ENCODE measurements around the gene PCDHGC5. TPM values are rescaled to one million over a fixed set of nuclear protein-coding genes. Genes with fewer than 3 reads are reported as not detected.

The PCDHGC5 gene
- total RNA-seq, 2 donors from 2014 or later = 0.17 TPM; not detected in 1

DNA sequence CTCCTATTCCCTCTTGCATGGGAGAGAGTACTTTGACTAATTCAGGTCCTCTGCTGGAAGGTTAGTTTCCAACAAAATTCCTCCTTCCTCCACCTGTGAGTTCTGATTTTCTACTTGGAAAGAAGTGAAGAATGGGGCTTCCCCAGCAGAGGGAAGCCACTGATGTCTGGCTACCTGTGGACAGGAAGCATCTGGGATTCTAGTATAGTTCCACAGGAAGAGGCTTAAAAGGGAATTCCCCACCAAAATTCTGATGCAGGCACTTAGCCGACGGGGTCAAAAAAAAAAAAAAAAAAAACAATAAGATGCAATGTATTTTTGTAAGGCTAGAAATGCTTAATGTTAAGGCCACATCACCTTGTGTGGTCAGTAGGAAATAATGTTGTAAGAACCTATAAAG is 33.4 kb downstream of the PCDHGC5 start:
- peak overlapping the region; percentile 53 to 62 for H3K27ac Mint-ChIP-seq
- H3K4me1 Mint-ChIP-seq (ENCODE audit: low read depth in 2 of 2) = peaks cover 31 to 32% of the 10 kb centered on the region in 2 donors
- no peaks in the 10 kb centered on the region for H3K27me3 Mint-ChIP-seq
- peaks cover 47% of the 10 kb centered on the region for H3K36me3 Mint-ChIP-seq
- no peaks in the 10 kb centered on the region for H3K9me3 Mint-ChIP-seq
- ATAC-seq (no peak), DNase-seq (ENCODE audit: low spot score) (no peak)
- H3K4me3 Mint-ChIP-seq = no peak overlapping the region

DNA sequence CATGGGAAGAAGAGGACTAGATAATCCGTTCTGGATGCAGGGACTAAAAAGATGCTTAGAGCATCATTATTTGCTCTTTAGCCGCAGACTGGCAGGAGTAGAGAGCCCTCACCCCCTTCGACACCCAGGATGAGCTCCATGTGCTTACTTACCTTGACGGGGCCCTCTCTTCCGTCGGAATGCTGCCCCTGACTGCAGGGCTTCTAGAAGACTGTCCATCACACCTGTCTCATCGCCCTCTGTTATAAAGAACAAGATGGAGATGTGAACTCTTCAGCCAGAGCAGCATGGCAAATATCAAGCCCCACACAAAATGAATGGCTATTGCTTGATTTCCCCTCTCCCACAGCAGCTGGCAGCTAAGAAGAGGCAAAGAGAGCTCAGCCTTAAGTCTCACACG is 35.1 kb downstream of the PCDHGC5 start:
- Mint-ChIP-seq H3K9me3 (no peaks in the 10 kb centered on the region), H3K27ac (peak overlapping the region in 1 of 2 donors; percentile 72), H3K36me3 (peaks cover 52% of the 10 kb centered on the region), H3K27me3 (no peaks in the 10 kb centered on the region), H3K4me3 (no peak overlapping the region), H3K4me1 (ENCODE audit: low read depth in 2 of 2) (peaks cover 33 to 38% of the 10 kb centered on the region in 2 donors)
- ATAC-seq = no peak
- DNase-seq (ENCODE audit: low spot score) = no peak

DNA sequence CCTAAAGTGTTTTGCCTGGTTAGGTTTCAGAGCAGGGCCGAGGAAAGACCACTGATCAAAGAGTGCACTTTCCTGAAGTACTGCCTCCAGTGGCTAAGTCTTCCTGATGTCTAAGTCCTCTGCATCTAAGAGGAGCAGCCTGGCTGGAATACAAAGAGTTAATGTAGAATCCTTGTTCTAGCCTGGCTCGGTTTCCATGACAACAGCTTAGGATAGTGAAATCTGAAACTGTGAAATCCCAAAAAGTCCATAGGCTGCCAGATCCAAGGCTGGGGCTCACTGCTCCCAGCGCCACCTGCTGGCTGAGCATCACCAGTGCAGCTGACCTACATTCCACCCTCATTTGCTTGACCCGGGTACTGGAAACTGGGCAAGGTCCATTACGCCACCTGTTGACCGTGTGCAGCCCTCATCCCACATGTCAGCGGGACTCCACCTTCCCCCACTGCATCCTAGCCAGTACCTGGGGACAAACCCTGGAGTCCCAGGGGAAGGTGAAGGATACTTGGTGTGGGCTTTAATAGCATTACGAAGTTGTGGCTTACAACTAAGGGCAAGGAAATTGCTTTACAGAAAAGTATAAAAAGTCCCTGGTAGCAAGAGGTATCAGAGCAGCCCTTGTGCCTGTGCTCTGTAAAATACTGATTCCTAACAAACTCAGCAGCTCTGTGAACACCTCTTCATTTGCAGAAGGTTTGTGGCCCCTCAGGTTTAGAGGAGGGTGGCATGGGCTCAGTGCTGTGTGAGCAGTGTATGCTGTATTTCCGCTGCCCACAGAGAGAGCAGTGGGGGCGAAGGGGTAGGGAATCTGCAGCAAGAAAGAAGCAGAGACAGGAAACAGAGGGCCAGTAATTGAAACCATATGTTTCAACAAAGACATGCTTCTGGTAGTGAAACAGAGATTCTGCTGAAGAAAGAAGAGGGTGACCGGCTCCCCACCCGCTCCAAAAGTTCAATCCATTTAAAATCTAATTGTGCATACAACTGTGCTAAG is 36.0 kb downstream of the PCDHGC5 start:
- Mint-ChIP-seq H3K4me3 (no peak overlapping the region), H3K9me3 (no peaks in the 10 kb centered on the region), H3K27ac (peak overlapping the region in 1 of 2 donors; percentile 72), H3K27me3 (no peaks in the 10 kb centered on the region), H3K36me3 (peaks cover 46% of the 10 kb centered on the region), H3K4me1 (ENCODE audit: low read depth in 2 of 2) (peaks cover 30 to 38% of the 10 kb centered on the region in 2 donors)
- ATAC-seq (peak; percentile 80 to 88), DNase-seq (ENCODE audit: low spot score) (peak; percentile 71)

DNA sequence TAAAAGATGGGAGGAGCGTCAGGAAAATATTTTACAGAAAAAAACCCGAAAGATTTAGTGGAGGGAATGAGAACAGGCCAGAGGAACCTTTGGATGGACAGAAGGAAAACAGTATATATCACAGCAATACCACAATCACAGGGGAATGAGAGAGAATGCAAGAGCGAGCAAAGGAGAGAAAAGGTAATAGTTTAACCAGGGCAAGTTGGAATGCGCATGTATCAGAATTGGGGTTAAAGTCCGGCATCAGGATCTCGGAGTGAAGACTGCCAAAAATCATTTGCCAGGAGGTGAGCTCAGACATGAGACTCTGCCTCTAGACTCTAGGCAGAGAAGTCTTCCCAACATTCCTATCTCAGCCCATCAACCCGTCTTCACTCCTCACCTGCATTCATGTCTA is 36.8 kb downstream of the PCDHGC5 start:
- Mint-ChIP-seq H3K27ac (peak overlapping the region in 1 of 2 donors; percentile 72), H3K27me3 (no peaks in the 10 kb centered on the region), H3K36me3 (peaks cover 44% of the 10 kb centered on the region)

DNA sequence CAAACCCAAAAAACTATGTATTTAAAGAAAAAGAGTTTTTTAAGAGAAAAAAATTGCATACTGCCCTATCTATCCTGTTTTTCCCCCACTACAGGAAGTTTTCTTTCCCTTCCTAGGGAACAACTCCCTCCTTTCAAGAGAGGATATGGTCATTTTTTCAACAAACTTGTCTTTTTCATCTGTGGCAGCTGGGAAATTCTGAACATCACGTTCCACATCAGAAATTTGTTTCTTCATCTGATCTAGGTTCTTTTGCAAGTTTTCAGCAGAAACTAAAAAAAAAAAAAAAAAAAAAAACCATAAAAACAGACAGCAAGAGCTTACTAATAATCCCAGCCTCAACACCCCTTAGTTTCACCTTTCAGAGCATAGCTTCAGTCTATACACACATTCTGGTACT is 38.5 kb downstream of the PCDHGC5 start:
- Mint-ChIP-seq H3K4me3 (no peak overlapping the region), H3K4me1 (ENCODE audit: low read depth in 2 of 2) (peaks cover 12 to 22% of the 10 kb centered on the region in 2 donors), H3K36me3 (peaks cover 30% of the 10 kb centered on the region), H3K9me3 (no peaks in the 10 kb centered on the region), H3K27me3 (no peaks in the 10 kb centered on the region), H3K27ac (peak overlapping the region in 1 of 2 donors; percentile 53)
- ATAC-seq (no peak), DNase-seq (ENCODE audit: low spot score) (no peak)

More for the DNA sequence above, 36.8 kb downstream of the PCDHGC5 start:
- no peak for ATAC-seq
- H3K4me3 Mint-ChIP-seq = no peak overlapping the region
- no peaks in the 10 kb centered on the region for H3K9me3 Mint-ChIP-seq
- H3K4me1 Mint-ChIP-seq (ENCODE audit: low read depth in 2 of 2) = peaks cover 25 to 38% of the 10 kb centered on the region in 2 donors
- DNase-seq (ENCODE audit: low spot score) = no peak

DNA sequence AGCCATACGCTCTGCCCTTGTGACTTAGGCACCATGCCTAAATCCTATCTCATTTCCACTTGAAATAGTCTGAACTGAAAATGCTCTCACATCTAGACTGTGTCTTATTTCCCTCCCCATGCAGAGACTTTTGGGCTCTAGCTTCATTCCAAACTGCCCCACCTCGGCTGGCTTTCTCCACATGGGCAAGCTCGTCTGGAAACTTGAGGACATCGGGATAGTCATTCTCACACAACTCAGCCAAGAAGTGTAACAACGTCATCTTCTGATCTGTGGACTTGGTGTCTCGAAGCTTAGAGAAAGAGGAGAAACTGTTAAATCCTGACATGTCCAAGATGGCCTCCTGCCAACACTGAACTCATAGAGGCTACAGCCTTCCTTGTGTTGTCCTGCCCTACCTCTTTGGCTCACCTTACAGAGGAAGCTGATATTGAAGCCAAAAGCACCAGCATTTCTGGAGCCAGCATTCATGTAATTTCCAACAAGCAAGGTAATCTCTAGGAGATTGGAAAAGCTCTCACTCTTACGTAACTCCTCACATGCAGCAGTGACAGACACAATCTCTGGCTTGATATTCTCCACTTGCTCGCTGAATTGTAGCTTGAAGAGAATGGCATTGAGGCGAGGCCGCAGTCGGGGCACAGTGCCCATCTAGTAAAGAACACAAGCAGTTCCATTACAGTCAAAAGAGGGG is 39.6 kb downstream of the PCDHGC5 start:
- no peak for ATAC-seq
- peak overlapping the region; percentile 30 to 63 for H3K27ac Mint-ChIP-seq
- no peak for DNase-seq (ENCODE audit: low spot score)
- peaks cover 12 to 15% of the 10 kb centered on the region in 2 donors for H3K4me1 Mint-ChIP-seq (ENCODE audit: low read depth in 2 of 2)
- H3K27me3 Mint-ChIP-seq = no peaks in the 10 kb centered on the region
- H3K36me3 Mint-ChIP-seq = peaks cover 30% of the 10 kb centered on the region
- H3K9me3 Mint-ChIP-seq = no peaks in the 10 kb centered on the region
- no peak overlapping the region for H3K4me3 Mint-ChIP-seq

DNA sequence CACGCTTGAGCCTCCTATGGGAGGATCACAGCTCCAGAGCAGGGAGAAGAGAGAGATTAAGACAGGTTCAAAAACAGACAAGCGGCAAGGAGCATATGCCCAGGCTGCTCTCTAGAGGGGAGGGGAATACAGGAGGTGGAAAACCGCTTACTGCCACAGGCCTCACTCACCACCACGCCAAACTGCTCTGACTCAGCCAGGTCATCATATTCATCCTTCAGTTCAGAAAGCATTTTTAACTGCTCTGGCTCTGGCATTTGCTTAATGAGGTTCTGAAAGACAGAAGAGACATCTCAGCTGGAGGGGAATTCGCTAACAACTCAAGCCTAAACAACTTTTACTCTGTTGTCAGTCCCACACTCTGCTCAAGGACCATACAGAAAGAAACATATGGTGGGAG is 40.1 kb downstream of the PCDHGC5 start:
- H3K36me3 Mint-ChIP-seq = peaks cover 30% of the 10 kb centered on the region
- H3K27me3 Mint-ChIP-seq = no peaks in the 10 kb centered on the region
- no peaks in the 10 kb centered on the region for H3K9me3 Mint-ChIP-seq
- no peak for DNase-seq (ENCODE audit: low spot score)
- peak overlapping the region; percentile 30 to 63 for H3K27ac Mint-ChIP-seq
- ATAC-seq = no peak
- no peak overlapping the region for H3K4me3 Mint-ChIP-seq
- peaks cover 12 to 15% of the 10 kb centered on the region in 2 donors for H3K4me1 Mint-ChIP-seq (ENCODE audit: low read depth in 2 of 2)

DNA sequence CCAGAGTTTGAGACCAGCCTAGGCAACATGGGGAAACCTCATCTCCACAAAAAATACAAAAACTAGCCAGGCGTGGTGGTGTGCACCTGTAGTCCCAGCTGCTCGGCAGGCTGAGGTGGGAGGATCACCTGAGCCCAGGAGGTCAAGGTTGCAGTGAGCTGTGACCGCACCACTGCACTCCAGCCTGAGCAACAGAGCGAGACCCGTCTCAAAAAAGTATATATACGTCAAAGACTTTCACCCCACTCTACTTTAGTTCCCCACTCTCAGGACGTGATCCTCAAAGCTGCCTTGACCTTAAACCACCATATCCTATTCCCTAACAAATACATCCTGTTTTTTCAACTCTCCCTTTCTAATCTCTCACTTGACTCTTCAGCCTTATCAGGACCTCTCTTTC is 41.0 kb downstream of the PCDHGC5 start:
- peaks cover 13 to 17% of the 10 kb centered on the region in 2 donors for H3K4me1 Mint-ChIP-seq (ENCODE audit: low read depth in 2 of 2)
- peaks cover 32% of the 10 kb centered on the region for H3K36me3 Mint-ChIP-seq
- H3K27ac Mint-ChIP-seq = no peak overlapping the region
- no peak overlapping the region for H3K4me3 Mint-ChIP-seq
- DNase-seq (ENCODE audit: low spot score) (no peak), ATAC-seq (no peak)
- H3K27me3 Mint-ChIP-seq = no peaks in the 10 kb centered on the region
- no peaks in the 10 kb centered on the region for H3K9me3 Mint-ChIP-seq

DNA sequence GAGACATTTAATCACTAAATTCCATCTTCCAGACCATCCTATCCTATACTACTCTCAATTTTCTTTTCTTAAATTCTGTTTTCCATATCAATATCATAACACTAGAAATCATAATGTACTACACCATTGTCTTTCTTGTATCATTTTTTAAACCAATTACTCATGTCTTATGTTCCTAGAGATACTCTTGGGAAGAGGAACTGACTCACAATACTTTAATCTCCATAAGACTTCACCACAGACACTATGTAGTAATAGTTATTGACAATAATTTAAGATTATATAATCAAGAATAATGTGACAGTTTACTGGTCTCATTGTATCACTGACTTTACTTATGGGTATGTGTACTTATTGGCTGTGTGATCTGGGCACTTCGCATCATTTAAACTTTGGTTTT is 43.8 kb downstream of the PCDHGC5 start:
- no peak for ATAC-seq
- Mint-ChIP-seq H3K9me3 (no peaks in the 10 kb centered on the region), H3K4me1 (ENCODE audit: low read depth in 2 of 2) (peaks cover 11 to 19% of the 10 kb centered on the region in 2 donors), H3K27me3 (no peaks in the 10 kb centered on the region), H3K27ac (no peak overlapping the region), H3K4me3 (no peak overlapping the region), H3K36me3 (peaks cover 27% of the 10 kb centered on the region)
- DNase-seq (ENCODE audit: low spot score) = no peak

DNA sequence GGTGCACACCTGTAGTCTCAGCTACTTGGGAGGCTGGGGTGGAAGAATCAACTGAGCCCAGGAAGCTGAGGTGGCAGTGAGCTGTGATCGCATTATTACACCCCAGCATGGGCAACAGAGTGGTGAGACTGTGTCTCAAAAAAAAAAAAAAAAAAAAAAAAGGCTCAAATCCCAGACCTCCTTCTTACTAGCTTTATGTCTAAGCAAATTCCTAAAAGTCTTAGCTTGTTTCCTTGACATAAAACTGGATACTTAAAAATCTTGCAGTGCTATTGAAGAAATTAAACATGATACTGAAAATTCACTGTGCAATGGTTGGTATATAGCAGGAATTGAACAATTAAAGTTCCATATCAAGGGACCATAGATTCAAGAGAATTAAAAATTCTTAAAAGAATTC is 45.0 kb downstream of the PCDHGC5 start:
- DNase-seq (ENCODE audit: low spot score) = no peak
- H3K27ac Mint-ChIP-seq = peak overlapping the region; percentile 6 to 73
- peaks cover 5 to 16% of the 10 kb centered on the region in 2 donors for H3K4me1 Mint-ChIP-seq (ENCODE audit: low read depth in 2 of 2)
- H3K4me3 Mint-ChIP-seq = no peak overlapping the region
- H3K27me3 Mint-ChIP-seq = no peaks in the 10 kb centered on the region
- no peaks in the 10 kb centered on the region for H3K9me3 Mint-ChIP-seq
- ATAC-seq = no peak
- peaks cover 18% of the 10 kb centered on the region for H3K36me3 Mint-ChIP-seq

DNA sequence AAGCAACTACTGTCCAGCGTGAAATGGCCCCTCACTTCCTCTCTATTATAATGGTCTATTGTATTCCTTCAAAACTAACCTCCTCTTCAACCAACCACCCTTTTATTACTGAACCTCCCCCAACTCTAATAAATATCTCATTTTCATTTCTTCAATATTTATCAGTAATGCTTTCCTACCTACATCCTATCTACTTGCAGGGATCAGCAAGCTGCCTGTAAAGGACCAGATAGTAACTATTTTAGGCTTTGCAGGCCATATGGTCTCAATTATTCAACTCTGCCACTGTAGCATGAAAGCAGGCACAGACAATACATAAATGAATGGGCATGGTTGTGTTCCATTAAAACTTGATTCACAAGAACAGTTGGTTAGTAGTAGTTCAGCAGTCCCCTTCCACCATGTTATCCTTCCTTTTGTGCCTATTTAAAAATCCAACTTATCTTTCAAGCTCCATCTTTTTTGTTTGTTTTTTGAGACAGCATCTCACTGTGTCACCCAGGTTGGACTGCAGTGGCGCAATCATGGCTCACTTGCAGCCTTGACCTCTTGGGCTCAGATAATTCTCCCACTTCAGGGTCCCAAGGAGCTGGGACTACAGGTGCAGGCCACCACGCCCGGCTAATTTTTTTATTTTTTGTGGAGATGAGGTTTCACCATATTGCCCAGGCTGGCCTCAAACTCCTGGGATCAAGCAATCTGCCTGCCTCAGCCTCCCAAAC is 45.8 kb downstream of the PCDHGC5 start:
- no peaks in the 10 kb centered on the region for H3K9me3 Mint-ChIP-seq
- H3K4me3 Mint-ChIP-seq = no peak overlapping the region
- H3K4me1 Mint-ChIP-seq (ENCODE audit: low read depth in 2 of 2) = peaks cover 9 to 20% of the 10 kb centered on the region in 2 donors
- DNase-seq (ENCODE audit: low spot score) = no peak
- H3K27me3 Mint-ChIP-seq = no peaks in the 10 kb centered on the region
- no peak for ATAC-seq
- H3K36me3 Mint-ChIP-seq = peaks cover 18% of the 10 kb centered on the region
- peak overlapping the region; percentile 6 to 73 for H3K27ac Mint-ChIP-seq
